Panc1 (cell line): ENCODE data around the gene MYO5B.

Source experiments
- CTCF ChIP-seq: fragments of 450-650 bp; IDR thresholded peaks from 2 replicates; pipeline ENCODE4 v1.5.1; 2017; ENCODE audit warnings: mild to moderate bottlenecking
- POLR2AphosphoS5 ChIP-seq: IDR thresholded peaks from 2 replicates; pipeline ENCODE4 v1.6.1; 2012; ENCODE audit warnings: mild to moderate bottlenecking, low read depth, low read length, moderate library complexity
- REST ChIP-seq, 2 experiments: IDR thresholded peaks; 2 replicates each; pipeline ENCODE4 v1.6.1; 2011 to 2012; ENCODE audit warnings: low read depth in 2 of 2, control low read depth in 1 of 2, low read length in 1 of 2, mild to moderate bottlenecking in 1 of 2, moderate library complexity in 1 of 2; ENCODE audit not compliant: insufficient read depth in 1 of 2
- SIN3A ChIP-seq: IDR thresholded peaks from 2 replicates; pipeline ENCODE4 v1.6.1; 2012; ENCODE audit warnings: low read depth, mild to moderate bottlenecking, low read length, moderate library complexity, borderline replicate concordance; ENCODE audit not compliant: insufficient read depth
- TCF7L2 ChIP-seq: IDR thresholded peaks from 2 replicates; pipeline ENCODE4 v1.6.1; 2011; ENCODE audit warnings: mild to moderate bottlenecking, low read depth, low read length, inconsistent platforms

GRCh38 chr18:50177294-50177992 lies 17.5 kb downstream of the MYO5B start:
- no peak for TF ChIP-seq CTCF
- no peak for TF ChIP-seq POLR2AphosphoS5
- TF ChIP-seq REST (IDR thresholded peaks at IDR 0.05; ENCODE audit: insufficient read depth in 1 of 2, low read depth in 2 of 2, low read length in 1 of 2): no peak
- no peak for TF ChIP-seq SIN3A
- no peak for TF ChIP-seq TCF7L2
